ENCODE data around the gene PLXNA4.

DNA sequence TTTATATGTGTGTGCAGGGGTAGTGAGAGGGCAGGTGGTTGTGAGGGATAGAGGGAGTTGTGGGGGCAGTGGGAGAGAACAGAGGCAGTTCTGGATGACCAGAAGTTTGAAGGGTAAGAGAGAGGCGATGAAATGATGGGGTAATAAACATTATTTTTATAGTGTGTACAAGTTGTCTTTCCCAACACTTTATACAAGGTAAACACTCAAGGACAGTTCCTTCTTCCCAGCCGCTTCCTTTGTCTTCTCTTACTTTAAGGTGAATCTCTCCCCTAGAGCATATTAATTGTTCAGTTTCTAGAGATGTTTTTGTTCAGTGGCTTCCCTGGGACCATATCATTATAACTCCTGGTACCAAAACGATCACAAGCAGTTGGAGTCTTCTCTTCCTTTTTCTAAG lies 475.8 kb downstream of the PLXNA4 start:
- TF ChIP-seq CTCF (IDR thresholded peaks at IDR 0.05): no peak
- TF ChIP-seq POLR2A (IDR thresholded peaks at IDR 0.05): no peak
- no peak for TF ChIP-seq EP300 (IDR thresholded peaks at IDR 0.05)

Data from stomach (tissue), 4 donors.